K562 (cell line): ENCODE data around the gene VENTX.

Experiments
- KDM4B ChIP-seq, 2 experiments: fragments of 450-650 bp in 1 of 2; sonication (generic) in 1 of 2; IDR thresholded peaks; 2 replicates each; pipeline ENCODE4 v1.6.1; 2016 to 2017; ENCODE audit warnings: borderline replicate concordance in 2 of 2, antibody characterized with exemption in 1 of 2, low read depth in 1 of 2, mild to moderate bottlenecking in 1 of 2
- NR2F6 ChIP-seq: fragments of 450-650 bp; formaldehyde crosslinking; IDR thresholded peaks from 2 replicates; pipeline ENCODE4 v1.4.0; 2020; ENCODE audit warnings: mild to moderate bottlenecking
- NUFIP1 ChIP-seq: fragments of 450-650 bp; IDR thresholded peaks from 2 replicates; pipeline ENCODE4 v1.6.1; 2018; ENCODE audit not compliant: partially characterized antibody
- POLR2A ChIP-seq: fragments of 450-650 bp; conservative IDR thresholded peaks from 2 replicates; pipeline ENCODE4 v1.6.1; 2016
- TAL1 ChIP-seq: fragments of 450-650 bp; IDR thresholded peaks from 2 replicates; pipeline ENCODE4 v1.6.1; 2016; ENCODE audit warnings: mild to moderate bottlenecking
- XRCC5 ChIP-seq: fragments of 200-400 bp; formaldehyde crosslinking; IDR thresholded peaks from 2 replicates; pipeline ENCODE4 v1.6.1; 2017; ENCODE audit warnings: low read depth, mild to moderate bottlenecking, low read length
- TF ChIP-seq, protein P1 (sequence below): fragments of 250-450 bp; sonication (Bioruptor Pico); IDR thresholded peaks from 2 replicates; pipeline ENCODE4 v1.9.0; 2021; ENCODE audit warnings: mild to moderate bottlenecking
- TF ChIP-seq, protein P2 (sequence below): sonication (generic); formaldehyde crosslinking; IDR thresholded peaks from 2 replicates; pipeline ENCODE4 v1.5.0; 2020; ENCODE audit warnings: missing genetic modification reagents
- TF ChIP-seq, protein P3 (sequence below), 3 experiments: IDR thresholded peaks in 2 of 3; conservative IDR thresholded peaks in 1 of 3; 2 replicates each; pipeline ENCODE4 v1.5.1; 2011 to 2012; ENCODE audit warnings: low read length in 3 of 3, mild to moderate bottlenecking in 3 of 3, control low read depth in 2 of 3, improper control_type of control experiment in 1 of 3, inconsistent platforms in 1 of 3, low read depth in 1 of 3, mixed read lengths in 1 of 3, moderate library complexity in 1 of 3; ENCODE audit not compliant: insufficient read depth in 2 of 3
- TF ChIP-seq, protein P4 (sequence below): fragments of 250-450 bp; sonication (Bioruptor Pico); IDR thresholded peaks from 2 replicates; pipeline ENCODE4 v1.8.0; 2021; ENCODE audit warnings: mild to moderate bottlenecking, moderate library complexity
- TF ChIP-seq, protein P5 (sequence below): fragments of 200-600 bp; sonication (generic); IDR thresholded peaks from one replicate; pipeline ENCODE4 v1.6.1; 2012; ENCODE audit warnings: mild to moderate bottlenecking, low read depth, low read length, inconsistent platforms

DNA sequence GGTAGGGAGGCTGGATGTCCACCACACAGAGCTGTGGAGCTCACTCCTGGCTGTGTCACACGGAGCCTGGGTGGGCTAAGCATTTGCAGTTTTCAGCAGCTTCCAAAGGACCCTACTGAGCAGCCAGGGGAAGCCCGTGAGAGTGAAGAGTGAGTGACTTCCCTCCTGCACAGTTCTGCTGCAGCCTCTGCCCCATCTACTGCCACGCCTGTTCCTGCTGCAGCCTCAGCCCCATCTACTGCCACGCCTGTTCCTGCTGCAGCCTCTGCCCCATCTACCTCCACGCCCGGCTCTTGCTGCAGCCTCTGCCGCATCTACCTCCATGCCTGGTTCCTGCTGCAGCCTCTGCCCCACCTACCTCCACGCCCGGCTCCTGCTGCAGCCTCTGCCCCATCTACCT, 26.8 kb downstream of the VENTX start:
- TF ChIP-seq, protein P1, sequence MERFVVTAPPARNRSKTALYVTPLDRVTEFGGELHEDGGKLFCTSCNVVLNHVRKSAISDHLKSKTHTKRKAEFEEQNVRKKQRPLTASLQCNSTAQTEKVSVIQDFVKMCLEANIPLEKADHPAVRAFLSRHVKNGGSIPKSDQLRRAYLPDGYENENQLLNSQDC (CRISPR knock-in tag): no peak
- TF ChIP-seq, protein P2, sequence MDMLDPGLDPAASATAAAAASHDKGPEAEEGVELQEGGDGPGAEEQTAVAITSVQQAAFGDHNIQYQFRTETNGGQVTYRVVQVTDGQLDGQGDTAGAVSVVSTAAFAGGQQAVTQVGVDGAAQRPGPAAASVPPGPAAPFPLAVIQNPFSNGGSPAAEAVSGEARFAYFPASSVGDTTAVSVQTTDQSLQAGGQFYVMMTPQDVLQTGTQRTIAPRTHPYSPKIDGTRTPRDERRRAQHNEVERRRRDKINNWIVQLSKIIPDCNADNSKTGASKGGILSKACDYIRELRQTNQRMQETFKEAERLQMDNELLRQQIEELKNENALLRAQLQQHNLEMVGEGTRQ: no peak
- TF ChIP-seq TAL1 (no peak), NUFIP1 (no peak), XRCC5 (no peak), NR2F6 (CRISPR knock-in tag) (no peak), KDM4B (IDR thresholded peaks at IDR 0.05; ENCODE audit: borderline replicate concordance in 2 of 2, low read depth in 1 of 2) (no peak), POLR2A (no peak)
- TF ChIP-seq, protein P3, sequence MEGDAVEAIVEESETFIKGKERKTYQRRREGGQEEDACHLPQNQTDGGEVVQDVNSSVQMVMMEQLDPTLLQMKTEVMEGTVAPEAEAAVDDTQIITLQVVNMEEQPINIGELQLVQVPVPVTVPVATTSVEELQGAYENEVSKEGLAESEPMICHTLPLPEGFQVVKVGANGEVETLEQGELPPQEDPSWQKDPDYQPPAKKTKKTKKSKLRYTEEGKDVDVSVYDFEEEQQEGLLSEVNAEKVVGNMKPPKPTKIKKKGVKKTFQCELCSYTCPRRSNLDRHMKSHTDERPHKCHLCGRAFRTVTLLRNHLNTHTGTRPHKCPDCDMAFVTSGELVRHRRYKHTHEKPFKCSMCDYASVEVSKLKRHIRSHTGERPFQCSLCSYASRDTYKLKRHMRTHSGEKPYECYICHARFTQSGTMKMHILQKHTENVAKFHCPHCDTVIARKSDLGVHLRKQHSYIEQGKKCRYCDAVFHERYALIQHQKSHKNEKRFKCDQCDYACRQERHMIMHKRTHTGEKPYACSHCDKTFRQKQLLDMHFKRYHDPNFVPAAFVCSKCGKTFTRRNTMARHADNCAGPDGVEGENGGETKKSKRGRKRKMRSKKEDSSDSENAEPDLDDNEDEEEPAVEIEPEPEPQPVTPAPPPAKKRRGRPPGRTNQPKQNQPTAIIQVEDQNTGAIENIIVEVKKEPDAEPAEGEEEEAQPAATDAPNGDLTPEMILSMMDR (IDR thresholded peaks at IDR 0.05 in 2 of 3, conservative IDR thresholded peaks at IDR 0.05 in 1 of 3; ENCODE audit: insufficient read depth in 2 of 3, low read depth in 1 of 3, low read length in 3 of 3): no peak
- TF ChIP-seq, protein P4, sequence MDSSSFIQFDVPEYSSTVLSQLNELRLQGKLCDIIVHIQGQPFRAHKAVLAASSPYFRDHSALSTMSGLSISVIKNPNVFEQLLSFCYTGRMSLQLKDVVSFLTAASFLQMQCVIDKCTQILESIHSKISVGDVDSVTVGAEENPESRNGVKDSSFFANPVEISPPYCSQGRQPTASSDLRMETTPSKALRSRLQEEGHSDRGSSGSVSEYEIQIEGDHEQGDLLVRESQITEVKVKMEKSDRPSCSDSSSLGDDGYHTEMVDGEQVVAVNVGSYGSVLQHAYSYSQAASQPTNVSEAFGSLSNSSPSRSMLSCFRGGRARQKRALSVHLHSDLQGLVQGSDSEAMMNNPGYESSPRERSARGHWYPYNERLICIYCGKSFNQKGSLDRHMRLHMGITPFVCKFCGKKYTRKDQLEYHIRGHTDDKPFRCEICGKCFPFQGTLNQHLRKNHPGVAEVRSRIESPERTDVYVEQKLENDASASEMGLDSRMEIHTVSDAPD (CRISPR knock-in tag): no peak
- TF ChIP-seq, protein P5, sequence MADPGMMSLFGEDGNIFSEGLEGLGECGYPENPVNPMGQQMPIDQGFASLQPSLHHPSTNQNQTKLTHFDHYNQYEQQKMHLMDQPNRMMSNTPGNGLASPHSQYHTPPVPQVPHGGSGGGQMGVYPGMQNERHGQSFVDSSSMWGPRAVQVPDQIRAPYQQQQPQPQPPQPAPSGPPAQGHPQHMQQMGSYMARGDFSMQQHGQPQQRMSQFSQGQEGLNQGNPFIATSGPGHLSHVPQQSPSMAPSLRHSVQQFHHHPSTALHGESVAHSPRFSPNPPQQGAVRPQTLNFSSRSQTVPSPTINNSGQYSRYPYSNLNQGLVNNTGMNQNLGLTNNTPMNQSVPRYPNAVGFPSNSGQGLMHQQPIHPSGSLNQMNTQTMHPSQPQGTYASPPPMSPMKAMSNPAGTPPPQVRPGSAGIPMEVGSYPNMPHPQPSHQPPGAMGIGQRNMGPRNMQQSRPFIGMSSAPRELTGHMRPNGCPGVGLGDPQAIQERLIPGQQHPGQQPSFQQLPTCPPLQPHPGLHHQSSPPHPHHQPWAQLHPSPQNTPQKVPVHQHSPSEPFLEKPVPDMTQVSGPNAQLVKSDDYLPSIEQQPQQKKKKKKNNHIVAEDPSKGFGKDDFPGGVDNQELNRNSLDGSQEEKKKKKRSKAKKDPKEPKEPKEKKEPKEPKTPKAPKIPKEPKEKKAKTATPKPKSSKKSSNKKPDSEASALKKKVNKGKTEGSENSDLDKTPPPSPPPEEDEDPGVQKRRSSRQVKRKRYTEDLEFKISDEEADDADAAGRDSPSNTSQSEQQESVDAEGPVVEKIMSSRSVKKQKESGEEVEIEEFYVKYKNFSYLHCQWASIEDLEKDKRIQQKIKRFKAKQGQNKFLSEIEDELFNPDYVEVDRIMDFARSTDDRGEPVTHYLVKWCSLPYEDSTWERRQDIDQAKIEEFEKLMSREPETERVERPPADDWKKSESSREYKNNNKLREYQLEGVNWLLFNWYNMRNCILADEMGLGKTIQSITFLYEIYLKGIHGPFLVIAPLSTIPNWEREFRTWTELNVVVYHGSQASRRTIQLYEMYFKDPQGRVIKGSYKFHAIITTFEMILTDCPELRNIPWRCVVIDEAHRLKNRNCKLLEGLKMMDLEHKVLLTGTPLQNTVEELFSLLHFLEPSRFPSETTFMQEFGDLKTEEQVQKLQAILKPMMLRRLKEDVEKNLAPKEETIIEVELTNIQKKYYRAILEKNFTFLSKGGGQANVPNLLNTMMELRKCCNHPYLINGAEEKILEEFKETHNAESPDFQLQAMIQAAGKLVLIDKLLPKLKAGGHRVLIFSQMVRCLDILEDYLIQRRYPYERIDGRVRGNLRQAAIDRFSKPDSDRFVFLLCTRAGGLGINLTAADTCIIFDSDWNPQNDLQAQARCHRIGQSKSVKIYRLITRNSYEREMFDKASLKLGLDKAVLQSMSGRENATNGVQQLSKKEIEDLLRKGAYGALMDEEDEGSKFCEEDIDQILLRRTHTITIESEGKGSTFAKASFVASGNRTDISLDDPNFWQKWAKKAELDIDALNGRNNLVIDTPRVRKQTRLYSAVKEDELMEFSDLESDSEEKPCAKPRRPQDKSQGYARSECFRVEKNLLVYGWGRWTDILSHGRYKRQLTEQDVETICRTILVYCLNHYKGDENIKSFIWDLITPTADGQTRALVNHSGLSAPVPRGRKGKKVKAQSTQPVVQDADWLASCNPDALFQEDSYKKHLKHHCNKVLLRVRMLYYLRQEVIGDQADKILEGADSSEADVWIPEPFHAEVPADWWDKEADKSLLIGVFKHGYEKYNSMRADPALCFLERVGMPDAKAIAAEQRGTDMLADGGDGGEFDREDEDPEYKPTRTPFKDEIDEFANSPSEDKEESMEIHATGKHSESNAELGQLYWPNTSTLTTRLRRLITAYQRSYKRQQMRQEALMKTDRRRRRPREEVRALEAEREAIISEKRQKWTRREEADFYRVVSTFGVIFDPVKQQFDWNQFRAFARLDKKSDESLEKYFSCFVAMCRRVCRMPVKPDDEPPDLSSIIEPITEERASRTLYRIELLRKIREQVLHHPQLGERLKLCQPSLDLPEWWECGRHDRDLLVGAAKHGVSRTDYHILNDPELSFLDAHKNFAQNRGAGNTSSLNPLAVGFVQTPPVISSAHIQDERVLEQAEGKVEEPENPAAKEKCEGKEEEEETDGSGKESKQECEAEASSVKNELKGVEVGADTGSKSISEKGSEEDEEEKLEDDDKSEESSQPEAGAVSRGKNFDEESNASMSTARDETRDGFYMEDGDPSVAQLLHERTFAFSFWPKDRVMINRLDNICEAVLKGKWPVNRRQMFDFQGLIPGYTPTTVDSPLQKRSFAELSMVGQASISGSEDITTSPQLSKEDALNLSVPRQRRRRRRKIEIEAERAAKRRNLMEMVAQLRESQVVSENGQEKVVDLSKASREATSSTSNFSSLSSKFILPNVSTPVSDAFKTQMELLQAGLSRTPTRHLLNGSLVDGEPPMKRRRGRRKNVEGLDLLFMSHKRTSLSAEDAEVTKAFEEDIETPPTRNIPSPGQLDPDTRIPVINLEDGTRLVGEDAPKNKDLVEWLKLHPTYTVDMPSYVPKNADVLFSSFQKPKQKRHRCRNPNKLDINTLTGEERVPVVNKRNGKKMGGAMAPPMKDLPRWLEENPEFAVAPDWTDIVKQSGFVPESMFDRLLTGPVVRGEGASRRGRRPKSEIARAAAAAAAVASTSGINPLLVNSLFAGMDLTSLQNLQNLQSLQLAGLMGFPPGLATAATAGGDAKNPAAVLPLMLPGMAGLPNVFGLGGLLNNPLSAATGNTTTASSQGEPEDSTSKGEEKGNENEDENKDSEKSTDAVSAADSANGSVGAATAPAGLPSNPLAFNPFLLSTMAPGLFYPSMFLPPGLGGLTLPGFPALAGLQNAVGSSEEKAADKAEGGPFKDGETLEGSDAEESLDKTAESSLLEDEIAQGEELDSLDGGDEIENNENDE: no peak
